C4-2B (cell line): ENCODE results near the gene ATG4B.

ENCODE experiments used
- H3K27ac ChIP-seq: fragments of 450-650 bp; 2 replicates; pipeline ENCODE4 v1.5.1; 2017
- ZFX ChIP-seq: fragments of 450-650 bp; IDR thresholded peaks from 2 replicates; pipeline ENCODE4 v1.6.1; 2017
- TF ChIP-seq, protein P1 (sequence below): fragments of 450-650 bp; conservative IDR thresholded peaks from 2 replicates; pipeline ENCODE4 v1.5.1; 2017; ENCODE audit warnings: mild to moderate bottlenecking

ATG4B gene

DNA sequence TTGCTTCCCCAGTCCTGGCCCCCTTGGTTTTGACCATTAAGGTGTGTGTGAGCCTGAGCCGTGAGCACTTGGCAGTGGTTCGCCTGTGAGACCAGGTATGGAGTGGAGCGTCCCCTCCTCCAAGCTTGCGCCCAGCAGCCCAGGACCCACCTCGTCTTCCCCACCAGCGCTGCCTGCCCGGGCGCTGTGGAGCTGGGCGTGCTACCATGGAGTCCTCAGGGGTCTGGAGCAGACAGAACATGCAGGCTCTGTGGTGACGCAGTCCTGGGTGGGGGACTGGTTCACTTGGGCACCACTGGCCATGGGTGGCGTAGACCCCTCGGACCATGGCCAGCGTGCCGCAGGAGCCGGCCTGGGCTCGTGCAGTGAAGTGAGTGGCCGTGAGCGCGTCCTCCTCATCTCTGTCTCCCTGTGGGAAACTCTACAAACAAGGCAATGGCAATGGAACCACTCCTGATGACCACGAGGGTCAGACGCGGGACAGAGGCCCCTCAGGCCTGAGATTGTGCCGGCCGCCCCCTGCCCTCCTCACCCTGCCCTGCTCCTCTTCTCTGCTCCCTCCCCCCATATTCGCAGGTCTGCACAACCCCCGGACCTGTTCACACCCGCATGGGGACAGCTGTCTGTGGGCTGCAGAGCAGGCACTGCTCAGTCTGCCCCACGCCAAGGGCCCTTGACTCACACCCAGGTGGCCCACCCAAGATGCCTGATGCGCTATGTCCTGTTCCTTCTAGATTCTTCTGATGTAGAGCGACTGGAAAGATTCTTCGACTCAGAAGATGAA, 34.2 kb downstream of the ATG4B start:
- TF ChIP-seq, protein P1, sequence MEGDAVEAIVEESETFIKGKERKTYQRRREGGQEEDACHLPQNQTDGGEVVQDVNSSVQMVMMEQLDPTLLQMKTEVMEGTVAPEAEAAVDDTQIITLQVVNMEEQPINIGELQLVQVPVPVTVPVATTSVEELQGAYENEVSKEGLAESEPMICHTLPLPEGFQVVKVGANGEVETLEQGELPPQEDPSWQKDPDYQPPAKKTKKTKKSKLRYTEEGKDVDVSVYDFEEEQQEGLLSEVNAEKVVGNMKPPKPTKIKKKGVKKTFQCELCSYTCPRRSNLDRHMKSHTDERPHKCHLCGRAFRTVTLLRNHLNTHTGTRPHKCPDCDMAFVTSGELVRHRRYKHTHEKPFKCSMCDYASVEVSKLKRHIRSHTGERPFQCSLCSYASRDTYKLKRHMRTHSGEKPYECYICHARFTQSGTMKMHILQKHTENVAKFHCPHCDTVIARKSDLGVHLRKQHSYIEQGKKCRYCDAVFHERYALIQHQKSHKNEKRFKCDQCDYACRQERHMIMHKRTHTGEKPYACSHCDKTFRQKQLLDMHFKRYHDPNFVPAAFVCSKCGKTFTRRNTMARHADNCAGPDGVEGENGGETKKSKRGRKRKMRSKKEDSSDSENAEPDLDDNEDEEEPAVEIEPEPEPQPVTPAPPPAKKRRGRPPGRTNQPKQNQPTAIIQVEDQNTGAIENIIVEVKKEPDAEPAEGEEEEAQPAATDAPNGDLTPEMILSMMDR = no peak
- no peak for TF ChIP-seq ZFX
- no peak overlapping the region for H3K27ac ChIP-seq

DNA sequence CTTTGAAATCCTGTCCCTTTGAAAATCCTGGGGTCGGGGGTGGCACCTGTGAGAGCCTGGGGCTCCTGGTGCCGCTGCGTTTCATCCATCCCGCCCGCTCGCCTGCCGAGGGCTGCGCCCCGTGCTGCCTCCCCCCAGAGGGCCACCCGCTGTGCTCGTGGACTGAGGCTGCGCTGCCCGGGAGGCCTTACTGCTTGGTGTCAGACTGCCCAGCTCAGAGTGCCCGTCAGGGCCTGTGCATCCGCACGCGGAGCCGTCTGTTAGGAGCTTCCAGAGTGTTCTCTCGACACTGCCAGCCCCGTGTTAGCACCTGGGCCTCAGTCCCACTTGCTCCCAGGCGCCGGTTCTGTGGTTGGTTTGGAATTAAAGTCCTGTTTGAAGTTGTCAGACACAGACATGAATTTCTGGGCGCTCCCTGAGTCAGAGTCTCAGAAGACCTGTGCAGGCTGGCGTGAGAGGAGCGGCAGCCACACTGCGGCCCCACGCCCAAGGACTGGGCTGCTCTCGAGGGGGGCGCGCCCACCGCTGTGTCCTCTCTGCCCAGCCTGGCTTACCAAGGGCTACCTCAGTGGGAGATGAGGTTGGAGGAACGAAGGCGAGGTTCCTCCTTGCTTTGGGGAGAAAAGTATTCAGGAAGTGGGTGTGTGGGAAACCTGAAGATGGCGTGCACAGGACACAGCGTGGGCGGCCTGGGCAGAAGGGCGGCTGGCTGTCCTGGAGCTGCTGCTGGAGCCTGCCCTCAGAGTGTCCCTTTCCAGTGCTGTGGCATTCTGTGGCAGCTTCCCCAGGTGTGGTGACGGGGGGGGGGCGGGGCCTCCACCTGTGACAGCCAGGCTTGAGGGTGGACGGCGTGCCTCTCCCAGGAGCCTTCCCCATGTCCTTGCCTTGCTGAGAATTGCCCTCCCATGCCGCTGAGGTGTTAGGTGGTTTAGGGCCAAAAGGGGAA, 35.0 kb downstream of the ATG4B start:
- H3K27ac ChIP-seq = no peak overlapping the region
- no peak for TF ChIP-seq ZFX
- TF ChIP-seq, protein P1 = no peak

GRCh38 chr2:241673189-241673663, 35.7 kb downstream of the ATG4B start:
- TF ChIP-seq, protein P1 = no peak
- no peak for TF ChIP-seq ZFX
- no peak overlapping the region for H3K27ac ChIP-seq

GRCh38 chr2:241673797-241674725, 36.6 kb downstream of the ATG4B start:
- no peak for TF ChIP-seq ZFX
- TF ChIP-seq, protein P1 = no peak
- H3K27ac ChIP-seq = no peak overlapping the region

GRCh38 chr2:241675885-241676284, 38.4 kb downstream of the ATG4B start:
- no peak for TF ChIP-seq ZFX
- TF ChIP-seq, protein P1 = no peak
- no peak overlapping the region for H3K27ac ChIP-seq

DNA sequence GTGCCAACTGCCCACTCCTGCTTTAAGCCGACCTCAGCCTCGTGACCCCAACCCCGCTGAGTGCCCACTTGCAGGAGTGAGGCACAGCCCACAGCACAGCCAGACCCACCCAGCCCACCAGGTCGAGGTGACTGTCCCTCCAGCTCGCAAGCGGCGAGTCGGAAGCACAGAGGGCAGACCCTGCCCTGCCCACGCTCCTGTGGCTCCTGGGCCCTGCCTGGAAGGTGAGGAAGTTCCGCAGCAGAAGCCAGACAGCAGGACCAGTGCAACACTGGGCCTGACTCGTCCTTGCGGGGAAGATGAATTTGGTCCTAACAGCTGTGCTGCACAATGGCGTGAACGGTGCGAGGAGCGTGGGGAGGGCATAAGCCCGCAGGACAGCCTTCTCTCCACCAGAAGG, 39.2 kb downstream of the ATG4B start:
- TF ChIP-seq ZFX = no peak
- TF ChIP-seq, protein P1 = no peak
- no peak overlapping the region for H3K27ac ChIP-seq
